Stromal cell of bone marrow (primary cell): ENCODE results near the gene SMIM21.

ENCODE experiments used
- DNase-seq: peaks from one replicate; pipeline ENCODE4 v3.0.0-alpha.2; 2012; ENCODE audit warnings: low read depth

Gene SMIM21

GRCh38 chr18:75376004-75376403, 51.5 kb downstream of the SMIM21 start:
- DNase-seq, result no peak

DNA sequence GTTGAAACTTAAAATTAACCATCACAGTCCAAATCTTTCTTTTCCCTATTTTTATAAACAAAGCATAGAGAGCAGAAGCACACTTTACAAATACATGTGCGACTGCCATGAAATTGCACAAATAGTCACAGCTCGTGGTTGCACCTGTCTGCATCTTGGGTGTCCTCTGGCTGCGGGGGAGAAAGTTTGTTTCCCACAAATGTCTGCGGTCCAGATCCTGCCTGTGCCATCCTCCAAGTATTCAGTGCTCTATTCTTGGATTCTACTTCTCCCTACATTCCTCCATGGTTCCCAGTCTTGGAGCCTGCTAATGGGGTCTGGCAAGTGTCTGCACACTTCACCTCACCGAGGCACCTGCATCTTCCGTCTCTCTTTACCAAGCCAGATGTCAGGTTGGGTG, 52.2 kb downstream of the SMIM21 start:
- DNase-seq, result no peak

GRCh38 chr18:75374466-75374865, 53.0 kb downstream of the SMIM21 start:
- DNase-seq, result no peak

- no peak for DNase-seq
These were observed 58.3 kb downstream of the SMIM21 start for GRCh38 chr18:75369026-75369721.

- DNase-seq, result no peak
These were observed 61.7 kb downstream of the SMIM21 start for GRCh38 chr18:75365837-75366236.

DNA sequence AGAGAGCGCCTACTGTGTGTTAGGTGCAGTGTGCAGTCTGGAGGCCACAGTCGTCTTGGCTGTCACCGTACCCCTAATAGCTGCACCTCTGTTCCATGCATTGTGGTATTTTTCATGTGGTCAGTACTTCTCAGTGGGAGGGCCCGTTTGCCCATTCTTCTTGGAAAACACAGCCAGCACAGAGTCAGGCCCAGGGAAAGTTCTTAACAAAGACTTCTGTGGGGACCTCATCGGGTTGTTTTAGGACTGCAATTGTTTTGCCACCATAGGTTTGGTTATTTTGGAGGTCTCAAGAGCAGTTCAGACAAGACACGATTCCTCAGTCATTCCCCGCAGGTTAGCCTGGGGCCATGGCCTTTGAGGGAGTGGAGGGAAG, 62.3 kb downstream of the SMIM21 start:
- DNase-seq, result no peak

- DNase-seq, result no peak
These were observed 62.8 kb downstream of the SMIM21 start for GRCh38 chr18:75364512-75365253.

DNA sequence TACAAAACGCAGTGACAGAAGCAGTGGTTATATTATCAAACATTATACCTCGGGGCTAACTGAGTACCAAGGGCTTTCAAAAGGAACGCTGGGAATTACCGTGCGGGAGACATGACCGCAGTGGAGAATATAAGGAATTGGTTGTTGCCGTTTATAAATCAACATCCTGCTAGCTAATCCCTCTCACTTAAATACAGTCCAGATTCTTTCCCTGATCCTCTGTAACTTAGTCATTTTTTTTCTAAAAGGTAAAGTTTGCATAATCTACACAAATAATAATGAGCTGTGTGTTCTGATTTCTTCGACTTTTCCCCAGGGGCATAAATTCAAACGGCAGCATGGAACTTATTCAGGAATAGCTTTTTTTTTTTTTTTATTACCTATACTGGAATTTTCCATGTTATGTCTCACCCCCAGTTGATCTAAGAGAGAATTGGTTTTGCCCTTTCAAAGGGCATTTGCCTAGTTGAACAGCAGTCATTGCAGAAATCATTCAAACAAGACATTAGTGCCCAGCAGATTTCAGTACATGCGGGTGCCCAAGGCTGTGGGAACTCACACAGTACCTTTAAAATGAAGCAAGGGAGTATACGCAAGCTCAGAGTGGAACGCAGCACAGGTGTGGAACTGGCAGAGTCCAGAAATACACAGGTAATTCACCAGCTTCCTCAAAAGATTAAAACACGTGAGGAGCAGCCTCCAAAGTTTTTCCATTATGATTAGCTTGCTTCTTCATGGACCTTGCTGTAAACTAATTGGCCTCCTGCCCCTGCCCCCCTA, 63.9 kb downstream of the SMIM21 start:
- DNase-seq, result no peak

DNA sequence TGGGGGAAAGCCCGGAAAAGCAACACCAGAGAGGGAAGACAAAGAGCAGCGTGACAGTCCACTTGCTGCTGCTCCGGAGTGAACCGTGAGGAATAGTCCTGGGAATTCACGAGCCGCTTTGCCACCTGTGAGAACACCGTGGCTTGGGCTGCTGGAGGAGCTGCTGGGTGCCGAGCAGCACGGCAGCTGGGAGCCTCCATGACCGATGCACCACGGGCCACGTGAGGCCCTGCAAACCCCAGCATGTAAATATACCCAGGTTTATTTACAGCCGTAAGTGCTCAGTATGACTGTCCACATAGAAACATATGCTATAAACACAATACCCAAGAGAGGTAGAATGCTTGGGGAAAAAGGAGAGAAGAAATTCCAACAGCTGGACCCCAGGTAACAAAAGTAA, 65.1 kb downstream of the SMIM21 start:
- no peak for DNase-seq

DNA sequence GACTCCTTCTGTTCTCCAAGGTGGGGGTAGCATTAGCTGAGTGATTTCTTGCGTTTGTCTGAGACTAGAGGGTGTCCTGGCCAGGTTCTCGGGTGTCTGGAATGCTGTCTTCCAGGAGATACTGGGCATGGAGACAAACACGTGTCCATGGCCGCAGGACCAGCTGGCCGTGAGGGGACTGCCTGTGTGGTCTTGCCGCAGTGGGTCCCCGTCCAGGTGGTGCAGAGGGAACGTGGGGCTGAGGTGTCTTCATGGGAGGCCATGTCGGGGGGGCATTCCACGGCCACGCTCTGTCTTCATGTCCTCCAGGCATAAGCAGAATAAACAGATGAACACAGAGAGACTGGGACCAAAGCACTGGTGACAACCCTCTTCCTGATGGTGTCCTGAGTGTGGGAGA, 66.6 kb downstream of the SMIM21 start:
- DNase-seq, result no peak

DNA sequence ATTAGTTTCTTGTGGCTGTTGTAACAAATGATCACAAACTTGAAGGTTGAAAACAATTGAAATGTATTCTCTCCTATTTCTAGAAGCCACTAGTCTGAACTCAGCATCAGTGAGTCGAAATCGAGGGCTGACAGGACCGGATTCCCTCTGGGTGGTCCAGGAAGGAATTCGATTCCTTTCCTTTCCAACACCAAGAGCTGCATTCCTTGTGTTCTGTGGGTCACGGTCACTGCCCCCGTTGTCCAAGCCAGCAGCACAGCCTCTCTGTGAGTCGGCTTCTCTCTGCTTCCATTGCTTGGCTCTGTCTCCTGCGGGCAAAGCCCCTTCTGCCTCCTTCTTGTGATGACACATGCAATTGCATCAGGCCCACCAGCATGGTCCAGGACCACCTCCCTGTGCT, 67.3 kb downstream of the SMIM21 start:
- DNase-seq, result no peak
